Embryonic facial prominence (tissue), 1 donor: ENCODE data around the gene FAM227B.

Experiments
- DNase-seq: peaks from one replicate; pipeline ENCODE4 v3.0.0-alpha.2; 2016; ENCODE audit errors: extremely low spot score

Gene FAM227B

GRCh38 chr15:49296258-49296657 lies 324.4 kb downstream of the FAM227B start:
- no peak for DNase-seq

GRCh38 chr15:49293941-49294340 lies 326.7 kb downstream of the FAM227B start:
- no peak for DNase-seq

DNA sequence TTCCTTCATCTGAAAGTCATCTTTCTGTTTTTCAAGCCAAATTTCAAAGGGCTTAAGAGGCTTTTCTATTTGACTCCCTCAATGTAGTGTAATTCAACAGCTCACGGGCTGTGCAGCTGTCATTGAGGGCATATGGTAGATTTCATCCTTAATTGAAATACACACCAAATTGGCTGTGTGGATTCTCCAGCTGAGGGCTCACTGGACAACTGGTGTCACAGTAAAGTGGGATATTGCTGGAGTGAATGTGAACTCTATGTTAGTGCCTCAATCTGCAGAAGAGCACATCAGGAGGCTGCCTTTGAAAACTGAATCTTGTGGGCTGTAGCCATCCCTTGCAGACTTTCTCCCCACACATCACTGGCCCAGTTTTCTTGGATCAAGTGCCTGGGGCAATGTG lies 330.4 kb downstream of the FAM227B start:
- DNase-seq, result no peak

DNA sequence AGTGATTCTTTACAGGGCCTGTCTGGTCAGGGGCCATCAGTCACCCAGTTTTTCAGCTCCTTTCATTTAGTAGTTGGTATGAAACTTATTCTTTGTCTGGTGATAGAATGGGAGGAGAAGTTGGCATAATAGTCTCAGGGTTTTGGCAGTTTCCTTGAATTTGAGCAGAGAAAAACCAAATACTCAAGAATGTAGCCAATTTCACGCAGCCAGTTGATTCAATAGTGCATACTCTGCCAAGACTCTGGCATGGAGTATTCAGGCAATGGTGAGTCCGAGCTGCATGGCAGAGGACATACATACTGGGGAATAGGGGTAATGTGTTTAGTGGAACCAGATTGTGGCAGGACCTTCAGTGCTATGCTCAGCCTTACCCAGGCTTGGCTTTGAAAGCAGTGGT lies 332.2 kb downstream of the FAM227B start:
- DNase-seq, result no peak

DNA sequence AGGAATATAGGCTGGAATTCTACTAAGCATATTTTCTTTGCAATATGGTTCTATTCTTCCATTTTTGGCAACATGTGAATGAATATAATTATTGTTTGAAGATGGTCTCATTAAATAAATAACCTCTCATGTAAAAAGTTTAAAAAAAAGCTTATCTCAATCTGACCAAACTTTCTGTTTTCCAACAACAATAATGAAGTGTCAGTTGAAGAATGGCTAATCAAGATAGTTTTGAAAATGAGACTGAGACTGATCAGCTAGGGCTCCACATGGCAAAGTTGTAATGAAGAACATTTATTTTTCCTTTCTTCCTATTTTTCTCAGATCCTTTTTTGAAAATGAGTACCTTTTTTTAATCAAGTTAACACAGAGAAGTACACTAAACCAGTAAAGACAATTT lies 333.1 kb downstream of the FAM227B start:
- no peak for DNase-seq

- no peak for DNase-seq
Observed at GRCh38 chr15:49286649-49287404, 333.8 kb downstream of the FAM227B start.

- peak; percentile 20 for DNase-seq
Observed at GRCh38 chr15:49282366-49282765, 338.3 kb downstream of the FAM227B start.

GRCh38 chr15:49279521-49280456 lies 340.8 kb downstream of the FAM227B start:
- no peak for DNase-seq

DNA sequence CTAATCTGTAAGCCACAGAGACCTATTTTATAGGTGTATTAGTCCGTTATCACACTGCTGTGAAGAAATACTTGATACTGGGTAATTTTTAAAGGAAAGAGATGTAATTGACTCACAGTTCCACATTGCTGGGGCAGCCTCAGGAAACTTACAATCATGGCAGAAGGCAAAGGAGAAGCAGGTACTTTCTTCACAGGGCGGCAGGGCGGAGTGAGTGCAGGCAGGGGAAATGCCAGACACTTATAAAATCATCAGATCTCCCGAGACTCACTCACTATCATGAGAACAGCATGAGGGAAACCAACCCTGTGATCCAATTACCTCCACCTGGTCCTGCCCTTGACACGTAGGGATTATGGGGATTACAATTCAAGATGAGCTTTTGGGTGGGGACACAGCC lies 341.9 kb downstream of the FAM227B start:
- DNase-seq, result no peak
